ENCODE measurements around the gene ARHGEF19. TPM values are rescaled to one million over a fixed set of nuclear protein-coding genes. Genes with fewer than 3 reads are reported as not detected.

ARHGEF19 gene
- total RNA-seq, 1 experiment from 2014 or later = 13.8 TPM

DNA sequence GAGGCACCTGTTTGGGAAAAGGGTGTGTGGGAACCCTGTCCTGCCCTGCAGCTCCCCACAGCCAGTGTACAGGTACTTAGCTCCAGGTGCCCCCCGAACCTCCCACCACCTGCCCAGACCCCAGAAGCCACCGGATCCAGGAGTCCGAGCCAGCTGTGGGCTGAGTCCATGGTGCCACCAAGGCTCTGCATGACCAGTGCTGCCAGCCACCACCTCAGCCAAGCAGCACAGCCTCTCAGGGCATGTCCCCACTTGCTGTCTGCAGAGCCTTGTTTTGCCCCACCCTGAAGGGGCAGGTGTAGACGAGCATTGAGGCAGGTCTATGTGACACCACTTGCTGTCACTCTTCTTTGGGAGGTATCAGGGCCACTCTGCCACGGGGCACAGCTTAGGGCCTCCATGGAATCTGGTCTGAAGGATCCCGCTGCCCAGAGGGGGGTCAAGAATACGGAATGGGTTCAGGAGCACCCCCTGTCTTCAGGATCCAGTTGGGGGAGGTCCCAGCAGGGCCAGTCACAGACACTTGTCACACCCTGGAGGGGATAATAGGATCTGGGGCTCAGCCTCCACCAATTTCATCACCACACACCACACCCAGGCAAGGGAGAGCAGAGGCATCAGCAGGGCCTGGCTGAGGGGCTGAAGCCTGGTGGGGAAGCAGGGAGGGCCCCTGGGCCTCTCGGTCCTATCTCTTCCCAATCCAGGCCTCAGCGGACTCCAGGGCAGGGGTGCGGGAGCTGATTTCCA, 27.7 kb downstream of the ARHGEF19 start:
- H3K27me3 ChIP-seq (ENCODE audit: low read length) = no peaks in the 10 kb centered on the region
- no peak overlapping the region for H3K4me2 ChIP-seq (ENCODE audit: low read length)
- TF ChIP-seq EZH2 (IDR thresholded peaks at IDR 0.05; ENCODE audit: low read length, unreplicated experiment) = no peak
- TF ChIP-seq EZH2phosphoT487 (IDR thresholded peaks at IDR 0.05; ENCODE audit: borderline replicate concordance, low read length) = no peak
- no peak for TF ChIP-seq CTCF (conservative IDR thresholded peaks at IDR 0.05; ENCODE audit: low read depth, low read length)
- no peaks in the 10 kb centered on the region for H3F3A ChIP-seq (ENCODE audit: low read length, unreplicated experiment)
- H3K79me2 ChIP-seq (ENCODE audit: low read length) = peaks cover 49% of the 10 kb centered on the region
- no peaks in the 10 kb centered on the region for H4K20me1 ChIP-seq (ENCODE audit: low read length)
- no peak overlapping the region for H2AFZ ChIP-seq (ENCODE audit: low read length)
- DNase-seq (no peak), ATAC-seq (no peak)
- intact Hi-C loops (cut with micrococcal nuclease) = loop anchor here (5.0 kb wide), 1 partner anchor 37 kb away; no protein-coding TSS in a partner anchor
- H3K4me1 ChIP-seq (ENCODE audit: insufficient read depth, low read length) = peaks cover 86% of the 10 kb centered on the region
- no peaks in the 10 kb centered on the region for H3K9me2 ChIP-seq (replicated peaks; ENCODE audit: low read length)
- no TSS peak for BruUV-seq (replicated peaks)
- H3K9me3 ChIP-seq (ENCODE audit: low read length) = no peaks in the 10 kb centered on the region
- H3K27ac ChIP-seq (ENCODE audit: low read length) = peak overlapping the region; percentile 87; the same call in 1 of the 2 replicates
- no peak overlapping the region for H3K4me3 ChIP-seq (ENCODE audit: low read length)
- H3K9ac ChIP-seq (ENCODE audit: low read length) = no peak overlapping the region
- no peaks in the 10 kb centered on the region for H3K36me3 ChIP-seq (ENCODE audit: low read depth, low read length)
- POLR2A ChIA-PET (ENCODE audit: unreplicated experiment) = no interaction called here
- CTCF ChIA-PET = no interaction called here

DNA sequence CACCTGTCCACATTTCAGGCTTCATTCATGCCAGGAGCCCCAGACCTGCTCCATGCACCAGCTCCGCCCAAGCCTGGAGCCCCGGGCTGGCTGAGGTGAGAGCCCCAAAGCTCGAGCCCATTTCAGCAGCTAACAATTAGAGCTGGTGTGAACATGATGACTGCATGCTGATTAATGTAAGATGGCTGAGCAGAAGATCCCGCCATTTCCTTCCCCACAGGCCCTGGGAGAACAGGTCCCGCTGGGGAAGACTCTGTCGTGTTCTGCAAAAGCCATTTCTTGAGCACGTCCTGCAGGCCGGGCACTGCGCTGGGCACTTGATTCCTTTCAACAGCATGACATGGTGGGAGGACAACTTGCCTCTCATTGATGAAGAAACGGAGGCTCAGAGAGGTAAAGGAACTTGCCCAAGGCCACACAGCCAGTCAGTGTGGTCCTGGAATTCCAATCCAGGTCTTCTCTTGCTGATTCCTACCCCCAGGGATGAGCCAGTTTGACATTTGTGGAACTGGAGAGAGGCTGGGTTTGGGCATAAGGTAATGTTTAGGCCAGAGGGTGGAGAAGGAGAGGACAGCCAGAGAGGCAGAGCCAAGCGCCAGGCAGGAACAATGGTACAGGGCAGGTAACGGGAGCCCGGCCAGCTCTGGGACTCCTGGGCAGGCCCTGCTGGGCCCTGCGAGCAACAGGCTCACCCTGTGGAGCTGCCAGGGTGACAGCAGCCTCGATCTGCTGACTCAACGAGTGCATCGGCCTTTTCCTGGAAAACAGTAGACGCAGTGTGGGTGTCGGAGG, 28.5 kb downstream of the ARHGEF19 start:
- TF ChIP-seq EZH2phosphoT487 (IDR thresholded peaks at IDR 0.05; ENCODE audit: borderline replicate concordance, low read length) = no peak
- TF ChIP-seq EZH2 (IDR thresholded peaks at IDR 0.05; ENCODE audit: low read length, unreplicated experiment) = no peak
- no peak for TF ChIP-seq CTCF (conservative IDR thresholded peaks at IDR 0.05; ENCODE audit: low read depth, low read length)
- H3K9me3 ChIP-seq (ENCODE audit: low read length) = no peaks in the 10 kb centered on the region
- no peaks in the 10 kb centered on the region for H4K20me1 ChIP-seq (ENCODE audit: low read length)
- ChIA-PET POLR2A (ENCODE audit: unreplicated experiment) (interaction anchor here (0.6 kb wide), 1 partner anchor 8 kb away, joined by 3 read pairs; no protein-coding TSS in a partner anchor), CTCF (no interaction called here)
- peaks cover 83% of the 10 kb centered on the region for H3K4me1 ChIP-seq (ENCODE audit: insufficient read depth, low read length)
- no peaks in the 10 kb centered on the region for H3K9me2 ChIP-seq (replicated peaks; ENCODE audit: low read length)
- no TSS peak for BruUV-seq (replicated peaks)
- intact Hi-C loops (cut with micrococcal nuclease) = no loop called here
- no peak for DNase-seq
- H3F3A ChIP-seq (ENCODE audit: low read length, unreplicated experiment) = no peaks in the 10 kb centered on the region
- no peak overlapping the region for H2AFZ ChIP-seq (ENCODE audit: low read length)
- H3K79me2 ChIP-seq (ENCODE audit: low read length) = peaks cover 52% of the 10 kb centered on the region
- no peak overlapping the region for H3K4me3 ChIP-seq (ENCODE audit: low read length)
- ATAC-seq = no peak
- H3K9ac ChIP-seq (ENCODE audit: low read length) = 0 out of 2 replicates have a peak overlapping the region, but pooled peaks have one; percentile 25
- no peaks in the 10 kb centered on the region for H3K36me3 ChIP-seq (ENCODE audit: low read depth, low read length)
- peak overlapping the region; percentile 29; the same call in 1 of the 2 replicates for H3K4me2 ChIP-seq (ENCODE audit: low read length)
- H3K27ac ChIP-seq (ENCODE audit: low read length) = peak overlapping the region; percentile 87
- H3K27me3 ChIP-seq (ENCODE audit: low read length) = no peaks in the 10 kb centered on the region
